COLO668 (cell line): ENCODE data around the gene IGFBP1.
"Not testable (repeated sequence)": the region's sequence is repeated elsewhere in the genome, so short reads cannot be mapped to it uniquely, and the experiment has no call there.

Source experiments
- DNase-seq: peaks from one replicate; lab custom pipeline; 2025; ENCODE audit not compliant: unreplicated experiment; lab: John Stamatoyannopoulos, UW

The IGFBP1 gene

GRCh38 chr7:45888185-45888992 lies at the start of gene IGFBP1:
IGFBP1 (plus strand) TSS chr7:45888488; CDS start chr7:45888653, 165 bp downstream.
- peak; percentile 80 for DNase-seq

- DNase-seq = not testable (repeated sequence)
These were observed 49.4 kb upstream of the IGFBP1 start for GRCh38 chr7:45838852-45839251.

- peak; percentile 35 for DNase-seq
These were observed 46.2 kb upstream of the IGFBP1 start for GRCh38 chr7:45841926-45842717.

GRCh38 chr7:45846536-45846935 lies 41.8 kb upstream of the IGFBP1 start:
- not testable (repeated sequence) for DNase-seq

- not testable (repeated sequence) for DNase-seq
These were observed 39.6 kb upstream of the IGFBP1 start for GRCh38 chr7:45848734-45849133.

- DNase-seq = not testable (repeated sequence)
These were observed 35.3 kb upstream of the IGFBP1 start for GRCh38 chr7:45852984-45853383.

- not testable (repeated sequence) for DNase-seq
These were observed 34.8 kb upstream of the IGFBP1 start for GRCh38 chr7:45853491-45853890.

- not testable (repeated sequence) for DNase-seq
These were observed 32.6 kb upstream of the IGFBP1 start for GRCh38 chr7:45855680-45856079.

GRCh38 chr7:45856888-45857287 lies 31.4 kb upstream of the IGFBP1 start:
- not testable (repeated sequence) for DNase-seq

GRCh38 chr7:45863715-45864114 lies 24.6 kb upstream of the IGFBP1 start:
- peak; percentile 20 for DNase-seq

GRCh38 chr7:45865594-45866410 lies 22.5 kb upstream of the IGFBP1 start:
- no peak for DNase-seq

- DNase-seq = no peak
These were observed 20.8 kb upstream of the IGFBP1 start for GRCh38 chr7:45867471-45867870.

- no peak for DNase-seq
These were observed 18.9 kb upstream of the IGFBP1 start for GRCh38 chr7:45869426-45869825.

- peak; percentile 65 for DNase-seq
These were observed 15.9 kb upstream of the IGFBP1 start for GRCh38 chr7:45872116-45873034.

- DNase-seq = no peak
These were observed 15.3 kb upstream of the IGFBP1 start, which contains the start of gene CCDC201 for GRCh38 chr7:45873035-45873354. CCDC201 (minus strand) TSS chr7:45873082; CDS start chr7:45873007, 75 bp downstream.

- DNase-seq = peak; percentile 49
These were observed 14.9 kb upstream of the IGFBP1 start for GRCh38 chr7:45873355-45873754.

- DNase-seq = no peak
These were observed 13.7 kb upstream of the IGFBP1 start for GRCh38 chr7:45874408-45875131.

- no peak for DNase-seq
These were observed 11.8 kb upstream of the IGFBP1 start for GRCh38 chr7:45876519-45876918.

- DNase-seq = no peak
These were observed 9.7 kb upstream of the IGFBP1 start for GRCh38 chr7:45878457-45879144.
